T-helper 1 cell treated with Interleukin-12 subunit alpha and Interleukin-12 subunit beta and Interleukin-4 antibody, amounts not matched to agents 30 μg/mL and 1 μg/mL, for 36 hours (primary cell): Measurements from ENCODE around the gene TRIM5.
"Not testable (repeated sequence)": the region's sequence is repeated elsewhere in the genome, so short reads cannot be mapped to it uniquely, and the experiment has no call there.

Experiments
- H3K27ac Mint-ChIP-seq: one replicate; pipeline ENCODE4 v1.8.0; 2021; ENCODE audit warnings: mild to moderate bottlenecking, mixed read lengths
- H3K27me3 Mint-ChIP-seq: one replicate; pipeline ENCODE4 v1.8.0; 2021; ENCODE audit warnings: low read depth, mixed read lengths
- H3K36me3 Mint-ChIP-seq: one replicate; pipeline ENCODE4 v1.8.0; 2021; ENCODE audit warnings: low read depth, mixed read lengths
- H3K4me1 Mint-ChIP-seq: one replicate; pipeline ENCODE4 v1.8.0; 2021; ENCODE audit warnings: low read depth, mixed read lengths
- H3K4me3 Mint-ChIP-seq: one replicate; pipeline ENCODE4 v1.8.0; 2021; ENCODE audit warnings: mild to moderate bottlenecking, moderate library complexity, mixed read lengths
- H3K9me3 Mint-ChIP-seq: one replicate; pipeline ENCODE4 v1.8.0; 2021; ENCODE audit warnings: mixed read lengths

Gene TRIM5

GRCh38 chr11:5695580-5695979, 10.7 kb upstream of the TRIM5 start:
- peaks cover 42% of the 10 kb centered on the region for H3K4me1 Mint-ChIP-seq
- H3K36me3 Mint-ChIP-seq, result peaks cover 64% of the 10 kb centered on the region
- H3K4me3 Mint-ChIP-seq, result no peak overlapping the region
- no peak overlapping the region for H3K27ac Mint-ChIP-seq
- H3K9me3 Mint-ChIP-seq, result no peaks in the 10 kb centered on the region
- H3K27me3 Mint-ChIP-seq, result no peaks in the 10 kb centered on the region

GRCh38 chr11:5694642-5695041, 9.8 kb upstream of the TRIM5 start:
- Mint-ChIP-seq H3K36me3 (peaks cover 63% of the 10 kb centered on the region), H3K27ac (no peak overlapping the region)

DNA sequence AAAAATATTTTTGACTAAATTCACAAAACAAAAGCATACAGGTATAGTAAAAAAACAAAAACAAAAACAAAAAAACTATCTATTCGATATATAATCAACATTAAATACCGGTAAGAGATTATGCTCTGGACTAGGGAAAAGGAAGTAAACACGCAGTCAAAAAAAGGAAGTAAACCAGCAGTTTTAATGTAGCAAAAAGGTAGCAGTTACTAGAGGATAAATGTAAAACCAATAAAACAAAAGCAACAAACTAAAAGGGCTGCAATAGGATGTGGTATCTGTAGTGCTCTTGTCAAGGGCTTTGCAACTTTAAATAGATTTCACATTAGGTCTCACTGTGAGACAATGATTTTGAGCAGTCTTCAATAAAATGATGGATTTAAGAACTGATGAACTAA, 7.1 kb upstream of the TRIM5 start:
- H3K9me3 Mint-ChIP-seq, result no peaks in the 10 kb centered on the region
- peak overlapping the region; percentile 67 for H3K27ac Mint-ChIP-seq
- peaks cover 44% of the 10 kb centered on the region for H3K4me1 Mint-ChIP-seq
- peaks cover 47% of the 10 kb centered on the region for H3K36me3 Mint-ChIP-seq
- peak overlapping the region; percentile 92 for H3K4me3 Mint-ChIP-seq
- H3K27me3 Mint-ChIP-seq, result no peaks in the 10 kb centered on the region

More at GRCh38 chr11:5694642-5695041, 9.8 kb upstream of the TRIM5 start:
- Mint-ChIP-seq H3K4me3 (peak overlapping the region; percentile 39), H3K27me3 (no peaks in the 10 kb centered on the region), H3K9me3 (no peaks in the 10 kb centered on the region), H3K4me1 (peaks cover 44% of the 10 kb centered on the region)

- H3K27me3 Mint-ChIP-seq, H3K9me3 Mint-ChIP-seq: not testable (repeated sequence)
- H3K36me3 Mint-ChIP-seq, result peaks cover 43% of the 10 kb centered on the region
- H3K27ac Mint-ChIP-seq, result peak overlapping the region; percentile 88
- peak overlapping the region; percentile 92 for H3K4me3 Mint-ChIP-seq
- peaks cover 42% of the 10 kb centered on the region for H3K4me1 Mint-ChIP-seq
Observed at GRCh38 chr11:5691238-5691963, 6.5 kb upstream of the TRIM5 start.

GRCh38 chr11:5690736-5691135, 5.9 kb upstream of the TRIM5 start:
- Mint-ChIP-seq H3K9me3 (no peaks in the 10 kb centered on the region), H3K27me3 (no peaks in the 10 kb centered on the region)

DNA sequence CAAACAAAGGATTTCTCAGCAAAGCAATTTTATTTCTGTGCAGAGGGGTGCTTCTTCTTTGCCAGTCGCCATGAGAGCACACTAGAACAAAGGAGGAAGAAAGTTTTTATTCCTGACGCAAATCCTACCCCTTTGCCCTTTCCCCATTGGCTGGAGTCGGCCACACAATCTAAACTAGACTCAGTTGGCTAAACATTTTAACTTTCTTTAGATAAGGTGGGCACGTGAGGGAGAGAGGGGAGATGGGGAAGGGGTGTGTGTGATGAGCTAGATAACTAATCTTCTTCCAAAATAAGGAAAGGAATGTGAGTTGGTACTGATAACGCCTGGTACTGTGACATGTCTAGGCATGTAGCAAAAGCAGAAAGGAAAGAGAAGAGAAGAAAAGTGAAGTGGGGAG, 5.3 kb upstream of the TRIM5 start:
- Mint-ChIP-seq H3K9me3 (no peaks in the 10 kb centered on the region), H3K4me3 (peak overlapping the region; percentile 92), H3K4me1 (peaks cover 39% of the 10 kb centered on the region), H3K36me3 (peaks cover 38% of the 10 kb centered on the region), H3K27me3 (no peaks in the 10 kb centered on the region), H3K27ac (peak overlapping the region; percentile 88)

More at GRCh38 chr11:5690736-5691135, 5.9 kb upstream of the TRIM5 start:
- Mint-ChIP-seq H3K4me3 (peak overlapping the region; percentile 92), H3K27ac (peak overlapping the region; percentile 88), H3K36me3 (peaks cover 38% of the 10 kb centered on the region), H3K4me1 (peaks cover 38% of the 10 kb centered on the region)

- Mint-ChIP-seq H3K27ac (peak within 1 kb of the TSS; percentile 88), H3K9me3 (no peaks in the 10 kb centered on the region), H3K4me3 (peak within 1 kb of the TSS; percentile 92), H3K36me3 (peaks cover 36% of the 10 kb centered on the region), H3K27me3 (no peaks in the 10 kb centered on the region), H3K4me1 (peaks cover 41% of the 10 kb centered on the region)
Observed at GRCh38 chr11:5689551-5689983, 4.7 kb upstream of the TRIM5 start, which contains the start of gene TRIM22. Gene TRIM22 (plus strand): TSS chr11:5689790. CDS start chr11:5696233, 6,443 bp downstream.

DNA sequence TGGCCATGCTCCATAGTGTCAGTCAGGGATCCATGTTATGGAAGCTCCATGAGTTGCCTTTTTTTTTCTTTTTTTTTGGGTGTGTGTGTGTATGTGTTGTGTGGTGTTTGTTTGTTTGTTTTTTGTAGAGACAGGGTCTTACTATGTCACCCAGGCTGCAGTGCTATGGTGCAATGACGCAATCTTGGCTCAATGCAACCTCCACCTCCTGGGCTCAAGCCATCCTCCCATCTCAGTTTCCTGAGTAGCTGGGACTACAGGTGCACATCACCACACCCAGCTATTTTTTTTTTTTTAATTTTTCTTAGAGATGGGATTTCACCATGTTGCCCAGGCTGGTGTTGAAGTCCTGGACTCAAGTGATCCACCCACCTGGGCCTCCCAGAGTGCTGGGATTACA, 3.6 kb upstream of the TRIM5 start:
- Mint-ChIP-seq H3K4me3 (no peak overlapping the region), H3K4me1 (peaks cover 43% of the 10 kb centered on the region), H3K27me3 (no peaks in the 10 kb centered on the region), H3K9me3 (no peaks in the 10 kb centered on the region), H3K27ac (peak overlapping the region; percentile 46), H3K36me3 (peaks cover 29% of the 10 kb centered on the region)

DNA sequence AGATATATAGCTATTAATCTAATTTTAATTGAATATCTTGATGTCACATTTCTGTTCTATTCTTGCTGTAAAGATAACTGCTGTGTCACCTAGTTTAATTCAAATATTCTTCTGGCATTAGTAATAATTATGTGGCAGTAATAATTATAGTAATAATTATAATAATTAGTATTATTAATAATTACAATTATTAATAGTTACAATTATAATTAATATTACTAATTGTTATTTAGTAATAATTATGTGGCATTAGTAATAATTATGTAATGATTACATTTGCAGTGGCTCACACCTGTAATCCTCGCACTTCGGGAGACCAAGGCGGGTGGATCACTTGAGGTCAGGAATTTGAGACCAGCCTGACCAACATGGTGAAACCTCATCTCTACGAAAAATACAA, 1.6 kb upstream of the TRIM5 start:
- no peaks in the 10 kb centered on the region for H3K27me3 Mint-ChIP-seq
- peaks cover 20% of the 10 kb centered on the region for H3K36me3 Mint-ChIP-seq
- no peak overlapping the region for H3K27ac Mint-ChIP-seq
- H3K4me3 Mint-ChIP-seq, result no peak overlapping the region
- peaks cover 38% of the 10 kb centered on the region for H3K4me1 Mint-ChIP-seq
- no peaks in the 10 kb centered on the region for H3K9me3 Mint-ChIP-seq

DNA sequence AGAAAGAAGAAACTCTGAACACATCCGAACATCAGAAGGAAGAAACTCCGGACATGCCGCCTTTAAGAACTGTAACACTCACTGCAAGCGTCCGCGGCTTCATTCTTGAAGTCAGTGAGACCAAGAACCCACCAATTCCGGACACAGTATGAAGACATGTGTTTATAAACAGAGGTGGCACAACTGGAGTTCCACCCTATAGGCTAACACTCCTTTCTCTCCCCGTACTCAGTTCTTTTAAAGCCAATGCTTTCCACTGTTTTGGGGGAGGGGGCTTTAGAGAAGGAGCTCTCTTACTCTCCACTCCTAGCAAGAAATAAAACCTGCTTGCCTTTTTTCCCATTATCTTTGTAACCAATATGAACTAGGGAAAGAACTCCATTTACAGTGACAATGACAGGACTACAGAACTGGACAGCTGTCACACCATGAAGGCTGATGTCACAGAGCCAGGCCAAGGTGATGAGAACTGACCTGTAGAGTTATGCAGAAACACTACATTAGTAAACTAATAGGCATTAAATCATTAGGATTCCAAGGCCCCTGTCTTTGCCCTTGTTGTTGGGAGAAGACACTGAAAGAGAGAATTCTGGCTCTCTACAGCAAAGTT, 733 bp downstream of the TRIM5 start:
- Mint-ChIP-seq H3K27ac (peak overlapping the region; percentile 98), H3K4me3 (peak overlapping the region; percentile 98), H3K36me3 (peaks cover 18% of the 10 kb centered on the region), H3K9me3 (no peaks in the 10 kb centered on the region), H3K4me1 (peaks cover 37% of the 10 kb centered on the region), H3K27me3 (no peaks in the 10 kb centered on the region)

DNA sequence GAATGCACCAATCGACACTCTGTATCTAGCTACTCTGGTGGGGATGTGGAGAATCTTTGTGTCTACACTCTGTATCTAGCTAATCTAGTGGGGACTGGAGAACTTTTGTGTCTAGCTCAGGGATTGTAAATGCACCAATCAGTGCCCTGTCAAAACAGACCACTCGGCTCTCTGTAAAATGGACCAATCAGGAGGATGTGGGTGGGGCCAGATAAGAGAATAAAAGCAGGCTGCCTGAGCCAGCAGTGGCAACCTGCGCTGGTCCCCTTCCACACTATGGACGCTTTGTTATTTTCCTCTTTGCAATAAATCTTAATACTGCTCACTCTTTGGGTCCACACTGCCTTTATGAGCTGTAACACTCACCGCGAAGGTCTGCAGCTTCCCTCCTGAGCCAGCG, 1.3 kb downstream of the TRIM5 start:
- not testable (repeated sequence) for H3K9me3 Mint-ChIP-seq, H3K27me3 Mint-ChIP-seq
- H3K4me3 Mint-ChIP-seq, result peak overlapping the region; percentile 98
- peaks cover 23% of the 10 kb centered on the region for H3K36me3 Mint-ChIP-seq
- peaks cover 43% of the 10 kb centered on the region for H3K4me1 Mint-ChIP-seq
- H3K27ac Mint-ChIP-seq, result peak overlapping the region; percentile 98

DNA sequence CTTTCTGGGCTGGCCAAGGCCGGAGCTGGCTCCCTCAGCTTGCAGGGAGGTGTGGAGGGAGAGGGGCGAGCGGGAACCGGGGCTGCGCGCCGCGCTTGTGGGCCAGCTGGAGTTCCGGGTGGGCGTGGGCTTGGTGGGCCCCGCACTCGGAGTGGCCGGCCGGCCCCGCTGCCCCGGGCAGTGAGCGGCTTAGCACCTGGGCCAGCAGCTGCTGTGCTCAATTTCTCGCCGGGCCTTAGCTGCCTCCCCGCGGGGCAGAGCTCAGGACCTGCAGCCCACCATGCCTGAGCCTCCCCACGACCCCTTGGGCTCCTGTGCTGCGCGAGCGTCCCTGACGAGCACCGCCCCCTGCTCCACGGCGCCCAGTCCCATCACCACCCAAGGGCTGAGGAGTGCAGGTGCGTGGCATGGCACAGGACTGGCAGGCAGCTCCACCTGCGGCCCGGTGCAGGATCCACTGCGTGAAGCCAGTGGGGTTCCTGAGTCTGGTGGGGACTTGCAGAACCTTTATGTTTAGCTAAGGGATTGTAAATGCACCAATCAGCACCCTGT, 1.9 kb downstream of the TRIM5 start:
- H3K9me3 Mint-ChIP-seq, H3K27me3 Mint-ChIP-seq, H3K27ac Mint-ChIP-seq: not testable (repeated sequence)
- H3K4me3 Mint-ChIP-seq, result peak overlapping the region; percentile 98
- peaks cover 28% of the 10 kb centered on the region for H3K36me3 Mint-ChIP-seq
- peaks cover 39% of the 10 kb centered on the region for H3K4me1 Mint-ChIP-seq

- Mint-ChIP-seq H3K4me1 (peaks cover 26% of the 10 kb centered on the region), H3K27me3 (no peaks in the 10 kb centered on the region), H3K36me3 (peaks cover 46% of the 10 kb centered on the region), H3K27ac (no peak overlapping the region), H3K4me3 (no peak overlapping the region), H3K9me3 (peaks cover under 1% of the 10 kb centered on the region)
Observed at GRCh38 chr11:5679811-5680210, 5.1 kb downstream of the TRIM5 start.

GRCh38 chr11:5674391-5674790, 10.5 kb downstream of the TRIM5 start:
- Mint-ChIP-seq H3K36me3 (peaks cover 44% of the 10 kb centered on the region), H3K9me3 (peaks cover 4% of the 10 kb centered on the region), H3K4me1 (peaks cover 14% of the 10 kb centered on the region), H3K4me3 (no peak overlapping the region), H3K27ac (no peak overlapping the region), H3K27me3 (no peaks in the 10 kb centered on the region)

- peaks cover 5% of the 10 kb centered on the region for H3K4me1 Mint-ChIP-seq
- H3K27me3 Mint-ChIP-seq, result no peaks in the 10 kb centered on the region
- peaks cover 30% of the 10 kb centered on the region for H3K36me3 Mint-ChIP-seq
- no peak overlapping the region for H3K27ac Mint-ChIP-seq
- peaks cover 4% of the 10 kb centered on the region for H3K9me3 Mint-ChIP-seq
- H3K4me3 Mint-ChIP-seq, result no peak overlapping the region
Observed at GRCh38 chr11:5671831-5672230, 13.0 kb downstream of the TRIM5 start.
